Posterior cingulate gyrus (tissue), 11 donors: ENCODE data around the gene NFKBIB.
"Not testable (repeated sequence)": the region's sequence is repeated elsewhere in the genome, so short reads cannot be mapped to it uniquely, and the experiment has no call there.

Experiments used
- DNase-seq, 10 donors: peaks; one replicate each; pipeline versions ENCODE4 v3.0.0 to v3.0.0-alpha.2; 2020 to 2021; ENCODE audit warnings: mixed read lengths in 3 of 10
- intact Hi-C: fragments of 100-400 bp; cut with DNase I; formaldehyde crosslinking; loops from one replicate; pipeline ENCODE4 v1.15.1; 2023

The NFKBIB gene

GRCh38 chr19:38899447-38900201, at the start of gene NFKBIB, which contains the start of gene SIRT2:
Gene NFKBIB, plus strand, starts transcription at chr19:38899969. Its CDS starts 64 bp downstream, at chr19:38900033.
Gene SIRT2, minus strand, starts transcription at chr19:38899618. Its CDS starts 97 bp downstream, at chr19:38899521.
- intact Hi-C loops = loop anchor here (1.0 to 2.0 kb wide), 2 partner anchors 31 to 47 kb away; partner anchors contain the start of genes MRPS12 and SARS2
- peak; percentile 99 to 100 (median 100) for DNase-seq

DNA sequence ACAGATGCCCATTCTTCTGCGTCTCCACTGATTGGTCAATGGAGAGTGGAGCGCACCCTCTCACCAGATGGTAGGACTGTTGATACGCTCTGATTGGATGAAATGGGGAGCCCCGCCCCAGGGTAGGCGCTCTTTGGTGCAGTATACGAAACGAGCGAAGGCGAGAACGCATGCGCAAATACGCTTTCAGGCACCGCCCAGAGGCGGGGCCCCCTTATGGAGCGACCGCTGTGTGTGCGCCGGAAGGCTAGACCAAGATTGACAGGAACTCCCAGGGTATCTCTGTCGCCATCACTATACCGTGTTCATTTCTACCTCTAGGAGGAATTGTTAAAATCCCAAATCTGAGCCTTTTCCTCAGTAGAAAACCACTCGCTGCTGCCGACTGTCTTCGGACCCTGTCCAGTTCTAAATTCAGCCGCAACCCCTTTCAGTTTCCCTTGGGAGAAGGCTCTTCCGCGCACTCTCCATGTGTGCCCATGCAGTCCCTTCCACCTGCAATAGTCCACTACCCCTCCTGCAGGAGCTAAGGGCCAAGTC, 49.3 kb upstream of the NFKBIB start:
- DNase-seq = peak; percentile 98 to 100 (median 99)
- intact Hi-C loops = no loop called here

DNA sequence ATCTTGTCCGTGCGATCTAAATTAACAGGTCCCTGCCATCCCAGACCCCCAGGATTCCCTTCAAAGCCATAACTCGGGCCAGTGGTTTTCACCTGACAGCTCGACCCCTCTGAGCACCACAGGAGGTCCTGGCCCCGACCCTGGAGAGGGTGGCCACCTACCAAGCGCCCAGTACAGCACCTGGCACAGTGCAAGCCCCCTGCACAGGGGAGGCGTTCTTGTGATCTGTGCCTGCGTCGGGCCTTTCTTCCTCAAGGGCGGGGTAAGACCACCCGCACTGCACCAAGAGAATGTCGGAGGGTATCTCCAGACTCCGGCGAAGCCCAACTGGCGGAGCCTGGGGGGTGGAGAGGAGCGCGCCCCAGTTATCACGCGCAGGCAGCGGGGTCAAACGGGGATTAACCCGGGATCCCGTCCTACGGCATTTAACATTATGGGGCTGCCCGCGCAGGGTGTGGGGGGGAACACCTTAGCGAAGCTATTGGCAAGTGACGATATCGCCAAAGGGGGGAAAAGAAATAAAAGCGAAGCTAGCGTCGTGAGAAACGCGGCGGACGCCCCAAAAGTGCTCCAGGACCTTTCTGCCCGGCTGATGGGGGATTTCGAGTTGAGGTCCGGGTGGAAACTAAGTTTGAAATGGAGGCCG, 48.7 kb upstream of the NFKBIB start:
- DNase-seq = peak in 3 of 10 donors; percentile 21 to 87 (median 73)
- intact Hi-C loops = no loop called here

DNA sequence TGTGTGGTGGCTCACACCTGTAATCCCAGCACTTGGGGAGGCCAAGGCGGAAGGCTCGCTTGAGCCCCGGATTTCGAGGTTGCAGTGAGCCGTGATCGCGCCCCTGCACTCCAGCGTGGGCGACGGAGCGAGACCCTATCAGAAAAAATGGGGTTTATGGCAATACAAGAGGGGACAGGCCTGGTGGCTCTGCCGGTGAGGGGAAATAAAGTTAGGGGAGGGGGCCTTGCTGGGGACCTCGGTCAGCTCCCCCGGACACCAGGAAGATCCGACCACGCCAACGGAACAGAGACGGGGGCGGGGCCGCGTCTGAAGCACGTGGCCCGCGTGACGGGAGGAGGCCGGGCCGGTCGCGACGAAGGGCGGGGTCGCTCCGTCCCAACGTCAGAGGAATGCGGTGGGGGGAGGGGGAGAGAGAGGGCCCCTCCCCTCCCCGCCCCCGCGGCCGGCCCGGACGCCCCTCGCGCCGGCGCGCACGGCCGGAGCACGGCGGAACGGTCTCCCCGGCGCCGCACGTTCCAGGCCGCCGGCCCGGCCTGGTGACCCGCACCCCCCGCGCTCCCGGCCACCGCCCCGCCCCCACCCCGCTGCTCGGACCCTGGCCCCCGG, 48.0 kb upstream of the NFKBIB start:
- intact Hi-C loops = loop anchor here (1.0 kb wide), 1 partner anchor 48 kb away; the partner anchor contains the start of genes NFKBIB and SIRT2
- peak; percentile 85 to 99 (median 91) for DNase-seq

DNA sequence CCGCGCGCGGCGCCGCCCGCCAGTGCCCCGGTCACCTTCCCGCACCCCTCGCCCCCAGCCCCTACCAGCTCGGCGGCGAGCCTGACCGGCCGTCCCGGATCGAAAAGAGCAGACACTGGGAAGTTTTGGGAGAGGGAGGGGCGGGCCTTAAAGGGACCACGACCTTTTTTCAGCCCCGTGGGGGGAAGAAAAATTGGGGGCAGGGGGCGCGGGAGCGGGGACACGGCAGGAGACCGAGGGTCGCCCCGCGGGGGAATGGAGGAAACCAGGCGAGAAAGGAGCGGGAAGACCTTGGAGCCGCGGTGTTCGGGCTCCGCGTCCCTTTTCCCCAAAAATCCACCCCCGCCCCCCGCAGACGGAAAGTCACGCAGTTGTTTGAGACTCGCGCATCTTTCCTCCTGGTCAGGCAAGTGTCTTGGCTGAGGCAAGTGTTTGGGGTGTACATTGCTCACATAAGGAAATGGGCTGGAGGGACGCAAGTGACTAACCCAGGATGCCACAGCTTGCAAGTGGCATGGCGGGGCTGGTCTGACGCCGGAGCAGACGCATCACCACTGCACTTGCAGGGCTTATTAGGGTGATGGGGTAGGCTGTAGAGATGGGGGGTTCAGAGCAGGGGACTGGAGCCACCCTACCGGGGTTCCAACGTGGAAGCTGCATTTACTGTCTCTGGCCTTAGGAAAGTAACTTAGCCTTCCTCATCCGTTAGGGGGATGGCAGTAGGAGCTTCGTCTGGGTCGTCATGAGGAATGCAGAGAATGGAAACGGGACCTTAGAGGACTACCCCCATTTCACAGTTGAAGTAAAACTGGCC, 47.3 kb upstream of the NFKBIB start:
- intact Hi-C loops = loop anchor here (1.0 kb wide), 1 partner anchor 47 kb away; the partner anchor contains the start of genes NFKBIB and SIRT2
- DNase-seq = peak in 6 of 10 donors; percentile 20 to 87 (median 44)

GRCh38 chr19:38853214-38853613, 46.6 kb upstream of the NFKBIB start:
- peak in 1 of 10 donors; percentile 59 for DNase-seq
- intact Hi-C loops = no loop called here

DNA sequence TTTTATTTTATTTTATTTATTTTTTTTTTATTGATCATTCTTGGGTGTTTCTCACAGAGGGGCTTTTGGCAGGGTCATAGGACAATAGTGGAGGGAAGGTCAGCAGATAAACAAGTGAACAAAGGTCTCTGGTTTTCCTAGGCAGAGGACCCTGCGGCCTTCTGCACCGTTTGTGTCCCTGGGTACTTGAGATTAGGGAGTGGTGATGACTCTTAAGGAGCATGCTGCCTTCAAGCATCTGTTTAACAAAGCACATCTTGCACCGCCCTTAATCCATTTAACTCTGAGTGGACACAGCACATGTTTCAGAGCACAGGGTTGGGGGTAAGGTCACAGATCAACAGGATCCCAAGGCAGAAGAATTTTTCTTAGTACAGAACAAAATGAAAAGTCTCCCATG, 44.8 kb upstream of the NFKBIB start:
- intact Hi-C loops = not testable (repeated sequence)

DNA sequence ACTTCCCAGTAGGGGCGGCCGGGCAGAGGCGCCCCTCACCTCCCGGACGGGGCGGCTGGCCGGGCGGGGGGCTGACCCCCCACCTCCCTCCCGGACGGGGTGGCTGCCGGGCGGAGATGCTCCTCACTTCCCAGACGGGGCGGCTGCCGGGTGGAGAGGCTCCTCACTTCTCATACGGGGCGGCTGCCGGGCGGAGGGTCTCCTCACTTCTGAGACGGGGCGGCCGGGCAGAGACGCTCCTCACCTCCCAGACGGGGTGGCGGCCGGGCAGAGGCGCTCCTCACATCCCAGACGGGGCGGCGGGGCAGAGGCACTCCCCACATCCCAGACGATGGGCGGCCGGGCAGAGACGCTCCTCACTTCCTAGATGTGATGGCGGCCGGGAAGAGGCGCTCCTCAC, 44.0 kb upstream of the NFKBIB start:
- DNase-seq = peak in 1 of 10 donors; percentile 64
- intact Hi-C loops = not testable (repeated sequence)

More for the DNA sequence above, 44.8 kb upstream of the NFKBIB start:
- peak in 1 of 10 donors; percentile 5 for DNase-seq

DNA sequence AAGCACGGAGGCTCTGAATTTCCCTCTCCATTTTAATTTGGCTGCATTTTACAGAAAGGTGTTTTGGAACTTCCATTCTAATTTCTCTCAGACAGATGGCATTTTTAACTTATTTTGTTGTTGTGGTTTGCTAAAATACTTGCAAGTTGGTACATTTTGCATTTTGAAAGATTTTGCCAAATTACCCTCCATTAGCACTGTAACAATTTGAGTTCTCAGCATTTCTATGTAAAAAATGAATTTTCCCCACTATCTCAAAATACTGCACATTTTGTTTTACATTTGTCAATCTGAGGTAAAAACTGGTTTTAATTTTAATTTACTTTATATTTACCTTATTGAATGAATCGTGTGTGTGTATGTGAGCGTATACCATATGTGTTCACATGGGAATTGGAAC, 43.0 kb upstream of the NFKBIB start:
- intact Hi-C loops = no loop called here
- no peak for DNase-seq

- intact Hi-C loops, DNase-seq: not testable (repeated sequence)
Observed at GRCh38 chr19:38859631-38860204, 40.1 kb upstream of the NFKBIB start.

- DNase-seq = no peak
- intact Hi-C loops = no loop called here
Observed at GRCh38 chr19:38861368-38861767, 38.4 kb upstream of the NFKBIB start.

DNA sequence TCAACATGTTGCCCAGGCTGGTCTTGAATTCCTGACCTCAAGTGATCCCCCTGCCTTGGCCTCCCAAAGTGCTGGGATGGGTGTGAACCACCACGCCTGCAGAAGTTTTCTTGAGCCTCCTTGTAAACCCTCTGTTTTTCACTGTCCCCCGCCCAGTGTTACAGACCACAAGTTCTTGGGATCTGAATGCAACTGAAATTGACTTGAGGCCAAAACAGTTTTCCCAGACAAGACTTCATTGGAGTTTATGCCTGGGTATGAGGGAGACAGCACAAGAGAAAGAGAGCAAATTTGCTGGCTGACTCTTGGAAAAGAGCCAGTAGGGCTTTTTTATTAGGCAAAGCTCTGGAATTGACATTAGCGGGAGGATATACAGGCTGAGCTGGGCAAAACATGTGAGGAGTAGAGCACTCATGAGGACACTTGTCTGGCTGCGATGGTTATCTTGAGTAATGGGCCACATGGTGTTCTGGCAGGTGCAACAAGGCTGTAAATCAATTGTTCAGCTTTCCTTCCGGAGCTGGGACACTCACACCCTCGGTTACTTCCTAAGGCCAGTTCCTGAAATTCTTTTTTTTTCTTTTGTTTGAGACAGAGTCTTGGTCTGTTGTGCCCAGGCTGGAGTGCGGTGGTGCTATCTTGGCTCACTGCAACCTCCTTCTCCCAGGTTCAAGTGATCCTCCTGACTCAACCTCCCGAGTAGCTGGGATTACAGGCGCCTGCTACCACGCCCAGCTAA, 37.3 kb upstream of the NFKBIB start:
- intact Hi-C loops = no loop called here
- no peak for DNase-seq

GRCh38 chr19:38867171-38867780, 32.5 kb upstream of the NFKBIB start:
- DNase-seq = no peak
- intact Hi-C loops = no loop called here

DNA sequence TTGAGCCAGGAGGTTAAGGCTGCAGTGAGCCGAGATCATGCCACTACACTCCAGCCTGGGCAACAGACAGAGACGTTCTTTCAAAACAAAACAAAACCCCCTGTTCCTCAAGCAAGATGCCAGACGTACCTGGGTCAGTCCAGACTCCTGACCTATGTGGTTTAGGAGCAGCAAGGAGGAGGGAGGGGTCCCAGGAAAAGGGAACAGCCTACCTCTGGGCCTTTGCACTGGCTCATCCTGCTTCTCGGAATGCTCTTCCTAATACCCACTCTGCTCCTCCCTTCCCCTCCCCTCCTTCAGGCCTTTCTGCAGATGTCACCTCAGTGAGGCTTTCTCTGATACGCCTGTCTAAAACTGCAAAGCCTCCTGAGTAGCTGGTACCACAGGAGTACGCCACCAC, 31.2 kb upstream of the NFKBIB start:
- intact Hi-C loops = no loop called here
- no peak for DNase-seq

DNA sequence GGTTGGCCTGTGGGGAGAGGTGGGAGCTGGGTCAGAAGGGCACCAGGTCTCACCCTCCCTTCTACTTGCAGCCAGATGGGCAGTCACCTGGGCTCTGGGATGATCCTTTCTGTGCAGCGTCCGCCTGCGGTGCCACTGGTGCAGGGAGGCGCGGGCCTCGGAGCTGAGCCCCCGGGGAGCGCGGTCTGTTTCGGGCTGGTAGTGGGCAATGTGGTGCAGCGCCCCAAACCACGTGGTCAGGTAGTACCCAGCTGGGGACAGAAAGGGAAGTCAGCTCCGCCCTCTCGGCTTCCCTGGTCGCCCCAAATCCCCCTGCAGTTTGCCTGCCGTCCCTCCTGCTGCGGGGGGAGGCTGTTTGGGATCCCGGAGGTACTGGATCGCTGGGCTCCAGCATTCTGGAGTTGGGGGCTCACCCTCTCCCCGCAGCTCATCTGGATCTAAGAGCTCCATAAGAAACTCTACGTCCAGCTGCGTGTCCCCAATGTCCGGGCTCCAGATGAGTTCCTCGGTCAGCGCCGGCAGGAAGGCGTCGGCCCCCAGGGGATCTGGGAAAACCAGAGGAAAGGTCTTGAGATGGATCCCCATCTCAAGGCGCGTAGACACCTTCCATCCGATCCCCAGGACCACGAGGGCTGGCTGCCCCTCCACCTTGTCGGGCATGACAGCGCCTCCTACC, 30.5 kb upstream of the NFKBIB start:
- intact Hi-C loops = no loop called here
- peak in 3 of 10 donors; percentile 19 to 88 (median 83) for DNase-seq

GRCh38 chr19:38869836-38870607, 29.7 kb upstream of the NFKBIB start:
- intact Hi-C loops = no loop called here
- DNase-seq = peak; percentile 46 to 97 (median 76)

GRCh38 chr19:38870612-38871011, 29.2 kb upstream of the NFKBIB start:
- intact Hi-C loops = no loop called here

More at GRCh38 chr19:38870612-38871011, 29.2 kb upstream of the NFKBIB start:
- peak in 1 of 10 donors; percentile 77 for DNase-seq
